ENCODE measurements around the gene MYO3B. TPM values are rescaled to one million over a fixed set of nuclear protein-coding genes. Genes with fewer than 3 reads are reported as not detected.

MYO3B gene
- total RNA-seq, 2 donors from 2014 or later: 5.2 to 10.9 TPM

- H3K27ac ChIP-seq (ENCODE audit: low read depth, low read length): no peak overlapping the region
- no peak overlapping the region for H3K4me3 ChIP-seq (ENCODE audit: low read length)
- 89% methylated on average over 3 to 5 of the region's 5 CpGs for WGBS, 2 experiments (ENCODE audit: insufficient coverage in 1 of 2, insufficient read length in 1 of 2)
- TF ChIP-seq CTCF (conservative IDR thresholded peaks at IDR 0.05): no peak
- no peaks in the 10 kb centered on the region for H3K36me3 Mint-ChIP-seq (ENCODE audit: low read depth)
- no peak overlapping the region for H3K27ac Mint-ChIP-seq
- H3K9me3 Mint-ChIP-seq: no peaks in the 10 kb centered on the region
- H3K4me1 Mint-ChIP-seq: peaks cover 66% of the 10 kb centered on the region
- no peaks in the 10 kb centered on the region for H3K36me3 ChIP-seq (ENCODE audit: control insufficient read depth, insufficient read depth, low read length)
- H3K9ac ChIP-seq (ENCODE audit: extremely low read depth, low read length, poor library complexity, severe bottlenecking): no peak overlapping the region
- no peak overlapping the region for H3K4me3 Mint-ChIP-seq
- no peaks in the 10 kb centered on the region for H3K27me3 ChIP-seq (ENCODE audit: control insufficient read depth, insufficient read depth, low read length, poor library complexity, severe bottlenecking)
- no peak for DNase-seq
- H3K9me3 ChIP-seq (ENCODE audit: control insufficient read depth, low read length): no peaks in the 10 kb centered on the region
- no peaks in the 10 kb centered on the region for H3K27me3 Mint-ChIP-seq (ENCODE audit: insufficient read depth)
- peaks cover 10% of the 10 kb centered on the region for H3K4me1 ChIP-seq (ENCODE audit: control insufficient read depth, insufficient read depth, low read length)
Measured at GRCh38 chr2:170500770-170501169, 322.8 kb downstream of the MYO3B start.

DNA sequence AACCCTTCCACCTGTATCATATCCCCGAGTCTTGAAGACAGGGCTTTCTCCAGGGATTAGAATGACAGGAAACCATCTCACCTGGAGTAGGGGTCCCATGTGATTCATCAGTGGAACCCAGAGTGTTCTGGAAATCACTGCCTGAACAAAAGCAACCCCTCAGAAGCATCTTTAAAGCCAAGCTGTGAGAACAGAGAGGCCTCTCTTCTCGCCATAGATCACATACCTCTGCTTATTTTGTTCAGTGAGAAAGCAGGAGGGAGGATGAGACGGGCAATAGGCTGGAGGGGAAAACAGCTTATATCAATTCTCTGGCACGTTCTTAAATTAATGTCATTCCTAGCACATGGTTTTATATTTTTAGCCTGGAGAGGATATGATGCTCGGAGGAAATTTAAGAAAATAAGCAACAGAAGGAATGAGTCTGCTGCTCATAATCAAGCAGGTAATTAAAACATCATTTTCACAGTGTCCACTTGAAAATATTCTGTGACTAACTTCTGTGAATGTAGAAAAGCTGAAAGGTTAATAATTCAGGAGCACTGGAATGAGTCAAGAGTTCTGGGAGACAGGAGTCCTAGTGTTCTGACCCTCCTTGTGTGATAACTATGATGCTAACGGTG, 323.6 kb downstream of the MYO3B start:
- H3K9me3 Mint-ChIP-seq: no peaks in the 10 kb centered on the region
- H3K4me3 Mint-ChIP-seq: no peak overlapping the region
- H3K27me3 Mint-ChIP-seq (ENCODE audit: insufficient read depth): no peaks in the 10 kb centered on the region
- Histone ChIP-seq H3K27me3 (ENCODE audit: control insufficient read depth, insufficient read depth, low read length, poor library complexity, severe bottlenecking) (no peaks in the 10 kb centered on the region), H3K4me3 (ENCODE audit: low read length) (no peak overlapping the region), H3K27ac (ENCODE audit: low read depth, low read length) (no peak overlapping the region), H3K36me3 (ENCODE audit: control insufficient read depth, insufficient read depth, low read length) (no peaks in the 10 kb centered on the region), H3K4me1 (ENCODE audit: control insufficient read depth, insufficient read depth, low read length) (peaks cover 10% of the 10 kb centered on the region), H3K9me3 (ENCODE audit: control insufficient read depth, low read length) (no peaks in the 10 kb centered on the region), H3K9ac (ENCODE audit: extremely low read depth, low read length, poor library complexity, severe bottlenecking) (no peak overlapping the region)
- no peak for TF ChIP-seq CTCF (conservative IDR thresholded peaks at IDR 0.05)
- no peaks in the 10 kb centered on the region for H3K36me3 Mint-ChIP-seq (ENCODE audit: low read depth)
- 87 to 94% methylated on average over 4 to 6 of the region's 6 CpGs for WGBS, 2 experiments (ENCODE audit: insufficient coverage in 1 of 2, insufficient read length in 1 of 2)
- H3K4me1 Mint-ChIP-seq: peaks cover 73% of the 10 kb centered on the region
- no peak overlapping the region for H3K27ac Mint-ChIP-seq
- DNase-seq: peak; percentile 37

DNA sequence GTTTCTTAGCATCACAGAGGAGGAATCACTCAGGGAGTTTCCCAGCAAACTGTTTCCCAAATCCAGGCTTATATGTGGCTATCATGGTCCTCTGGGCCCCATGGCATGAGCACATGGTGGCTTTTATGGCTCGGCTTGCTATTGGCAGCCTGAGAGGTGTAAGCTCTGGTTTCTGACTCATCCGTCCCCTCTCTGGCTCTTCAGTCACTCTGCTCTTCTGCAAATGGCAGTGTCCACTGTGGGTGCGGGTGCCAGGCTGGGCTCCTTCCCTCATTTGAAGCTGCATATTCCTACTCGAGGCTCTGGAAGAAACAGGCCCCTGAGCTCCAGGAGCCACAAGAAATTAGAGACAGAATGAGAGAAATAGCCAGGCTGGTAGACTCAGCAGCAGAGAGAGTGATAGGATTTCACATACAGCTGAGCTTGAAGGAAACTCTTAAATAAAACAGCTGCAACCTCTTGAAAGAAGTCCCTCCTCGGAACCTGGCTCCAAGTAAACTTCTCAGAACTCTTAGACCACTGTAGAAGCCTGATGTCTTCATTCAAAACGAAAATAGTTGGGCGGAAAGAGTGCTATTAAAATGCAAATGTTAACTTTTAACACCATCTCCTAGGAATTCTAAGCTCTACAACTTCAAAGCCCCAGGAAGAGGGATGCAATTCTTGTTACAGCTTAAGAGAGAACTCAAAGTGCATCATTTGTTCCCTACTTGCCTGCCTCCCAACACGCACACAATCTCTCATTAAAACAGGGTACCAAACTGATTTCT, 324.6 kb downstream of the MYO3B start:
- H3K4me3 ChIP-seq (ENCODE audit: low read length): no peak overlapping the region
- no peaks in the 10 kb centered on the region for H3K36me3 ChIP-seq (ENCODE audit: control insufficient read depth, insufficient read depth, low read length)
- Mint-ChIP-seq H3K36me3 (ENCODE audit: low read depth) (no peaks in the 10 kb centered on the region), H3K4me1 (peaks cover 81% of the 10 kb centered on the region), H3K27me3 (ENCODE audit: insufficient read depth) (no peaks in the 10 kb centered on the region), H3K9me3 (no peaks in the 10 kb centered on the region), H3K27ac (peak overlapping the region; percentile 72), H3K4me3 (no peak overlapping the region)
- peaks cover 10% of the 10 kb centered on the region for H3K4me1 ChIP-seq (ENCODE audit: control insufficient read depth, insufficient read depth, low read length)
- 43 to 50% methylated on average over 5 to 8 of the region's 8 CpGs for WGBS, 2 experiments (ENCODE audit: insufficient coverage in 1 of 2, insufficient read length in 1 of 2)
- H3K27ac ChIP-seq (ENCODE audit: low read depth, low read length): no peak overlapping the region
- H3K9ac ChIP-seq (ENCODE audit: extremely low read depth, low read length, poor library complexity, severe bottlenecking): no peak overlapping the region
- peak; percentile 76 for DNase-seq
- H3K9me3 ChIP-seq (ENCODE audit: control insufficient read depth, low read length): no peaks in the 10 kb centered on the region
- TF ChIP-seq CTCF (conservative IDR thresholded peaks at IDR 0.05): no peak
- no peaks in the 10 kb centered on the region for H3K27me3 ChIP-seq (ENCODE audit: control insufficient read depth, insufficient read depth, low read length, poor library complexity, severe bottlenecking)
